CD8-positive, alpha-beta memory T cell (primary cell): ENCODE results near the gene JAK2. TPM values are rescaled to one million over a fixed set of nuclear protein-coding genes. Genes with fewer than 3 reads are reported as not detected.
A peak's percentile ranks its signal among the peaks of the same experiment; 100 is the strongest.
"Not testable (repeated sequence)": the region's sequence is repeated elsewhere in the genome, so short reads cannot be mapped to it uniquely, and the experiment has no call there.

ENCODE experiments used
- CTCF ChIA-PET: fragments of 350-600 bp; sonication (Branson Sonifier 250); formaldehyde crosslinking; loops from one replicate; lab custom pipeline; 2021; ENCODE audit warnings: antibody characterized with exemption; lab: Charles Lee
- POLR2A ChIA-PET: fragments of 350-600 bp; sonication (Branson Sonifier 250); formaldehyde crosslinking; loops from one replicate; lab custom pipeline; 2021; ENCODE audit warnings: antibody characterized with exemption; lab: Charles Lee
- DNase-seq, 5 donors: peaks; one replicate each; pipeline versions ENCODE4 v3.0.0 to v3.0.0-alpha.2; 2020 to 2022; ENCODE audit warnings: mixed read lengths in 1 of 5
- H3K27ac ChIP-seq: one replicate; pipeline ENCODE4 v1.7.0; 2013; ENCODE audit warnings: low read depth, mild to moderate bottlenecking, low read length, moderate library complexity
- H3K27me3 ChIP-seq: 2 replicates; pipeline ENCODE4 v1.7.0; 2013; ENCODE audit warnings: low read length, mild to moderate bottlenecking; ENCODE audit not compliant: insufficient read depth, poor library complexity, severe bottlenecking
- H3K36me3 ChIP-seq: 2 replicates; pipeline ENCODE4 v1.7.0; 2013; ENCODE audit warnings: mild to moderate bottlenecking, low read length, moderate library complexity; ENCODE audit not compliant: insufficient read depth
- H3K4me1 ChIP-seq: 2 replicates; pipeline ENCODE4 v1.7.0; 2013; ENCODE audit warnings: mild to moderate bottlenecking, low read length, moderate library complexity; ENCODE audit not compliant: insufficient read depth
- H3K4me3 ChIP-seq: 2 replicates; pipeline ENCODE4 v1.7.0; 2013; ENCODE audit warnings: mild to moderate bottlenecking, low read length
- H3K9me3 ChIP-seq: 2 replicates; pipeline ENCODE4 v1.7.0; 2013; ENCODE audit warnings: mild to moderate bottlenecking, low read length
- H3K27ac Mint-ChIP-seq, 8 donors: one replicate each; pipeline ENCODE4 v1.8.0; 2020 to 2021; ENCODE audit warnings: mixed read lengths in 8 of 8, mild to moderate bottlenecking in 6 of 8, inconsistent platforms in 3 of 8, moderate library complexity in 3 of 8
- H3K27me3 Mint-ChIP-seq, 2 donors: one replicate each; pipeline ENCODE4 v1.8.0; 2020 to 2021; ENCODE audit warnings: mixed read lengths in 2 of 2, mild to moderate bottlenecking in 1 of 2, moderate library complexity in 1 of 2
- H3K36me3 Mint-ChIP-seq, 3 donors: one replicate each; pipeline ENCODE4 v1.8.0; 2020 to 2021; ENCODE audit warnings: mixed read lengths in 3 of 3, inconsistent platforms in 1 of 3, mild to moderate bottlenecking in 1 of 3
- H3K4me1 Mint-ChIP-seq, 3 donors: one replicate each; pipeline ENCODE4 v1.8.0; 2020 to 2021; ENCODE audit warnings: mixed read lengths in 3 of 3, inconsistent platforms in 1 of 3, mild to moderate bottlenecking in 1 of 3
- H3K4me3 Mint-ChIP-seq, 7 donors: one replicate each; pipeline ENCODE4 v1.8.0; 2020 to 2021; ENCODE audit warnings: mixed read lengths in 7 of 7, mild to moderate bottlenecking in 6 of 7, moderate library complexity in 4 of 7, inconsistent platforms in 2 of 7
- H3K9me3 Mint-ChIP-seq, 5 donors: one replicate each; pipeline ENCODE4 v1.8.0; 2020 to 2022; ENCODE audit warnings: mixed read lengths in 5 of 5, mild to moderate bottlenecking in 3 of 5, moderate library complexity in 2 of 5, inconsistent platforms in 1 of 5
- polyA plus RNA-seq: library from polyadenylated mRNA; unstranded; fragments of 300-500 nt; fragmentation: Illumina TruSeq; gene quantifications from one replicate; pipeline ENCODE4 v1.2.3, GENCODE V29; 2021
- total RNA-seq, 2 experiments: library from RNA; stranded (reverse); gene quantifications; one replicate each; pipeline ENCODE4 v1.2.3, GENCODE V29; 2021

JAK2 gene
- total and polyA plus RNA-seq, 3 experiments from 2014 or later = 9.6 to 25.1 (median 24.9) TPM

DNA sequence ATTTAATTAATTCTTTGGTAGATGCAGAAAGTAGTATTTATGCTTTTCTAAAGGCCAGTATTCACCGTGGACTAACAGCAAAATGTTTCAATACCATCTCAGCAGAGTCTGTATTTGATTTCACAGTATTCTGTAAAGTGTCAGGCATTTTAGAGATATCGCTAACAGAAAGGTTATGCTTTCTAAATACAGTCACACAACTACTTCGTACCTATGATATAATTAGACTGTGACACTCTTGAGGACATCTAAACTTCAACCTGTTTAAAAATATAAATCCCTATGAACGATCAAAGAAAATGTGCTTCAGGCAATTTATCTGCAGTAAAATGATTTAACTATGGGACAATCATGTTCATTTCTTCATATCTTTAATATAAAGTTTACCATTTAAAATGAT is 41.7 kb upstream of the JAK2 start:
- H3K4me3 ChIP-seq = no peak overlapping the region
- Mint-ChIP-seq H3K4me3 (no peak overlapping the region), H3K36me3 (no peaks in the 10 kb centered on the region), H3K9me3 (no peaks in the 10 kb centered on the region), H3K27me3 (no peaks in the 10 kb centered on the region), H3K4me1 (peaks cover 30 to 33% (median 31%) of the 10 kb centered on the region in 3 donors), H3K27ac (no peak overlapping the region)
- no peaks in the 10 kb centered on the region for H3K9me3 ChIP-seq
- H3K27me3 ChIP-seq = no peaks in the 10 kb centered on the region
- no peak for DNase-seq
- no peak overlapping the region for H3K27ac ChIP-seq
- peaks cover 12% of the 10 kb centered on the region for H3K4me1 ChIP-seq
- POLR2A ChIA-PET = no interaction called here
- H3K36me3 ChIP-seq = no peaks in the 10 kb centered on the region
- CTCF ChIA-PET = no interaction called here

DNA sequence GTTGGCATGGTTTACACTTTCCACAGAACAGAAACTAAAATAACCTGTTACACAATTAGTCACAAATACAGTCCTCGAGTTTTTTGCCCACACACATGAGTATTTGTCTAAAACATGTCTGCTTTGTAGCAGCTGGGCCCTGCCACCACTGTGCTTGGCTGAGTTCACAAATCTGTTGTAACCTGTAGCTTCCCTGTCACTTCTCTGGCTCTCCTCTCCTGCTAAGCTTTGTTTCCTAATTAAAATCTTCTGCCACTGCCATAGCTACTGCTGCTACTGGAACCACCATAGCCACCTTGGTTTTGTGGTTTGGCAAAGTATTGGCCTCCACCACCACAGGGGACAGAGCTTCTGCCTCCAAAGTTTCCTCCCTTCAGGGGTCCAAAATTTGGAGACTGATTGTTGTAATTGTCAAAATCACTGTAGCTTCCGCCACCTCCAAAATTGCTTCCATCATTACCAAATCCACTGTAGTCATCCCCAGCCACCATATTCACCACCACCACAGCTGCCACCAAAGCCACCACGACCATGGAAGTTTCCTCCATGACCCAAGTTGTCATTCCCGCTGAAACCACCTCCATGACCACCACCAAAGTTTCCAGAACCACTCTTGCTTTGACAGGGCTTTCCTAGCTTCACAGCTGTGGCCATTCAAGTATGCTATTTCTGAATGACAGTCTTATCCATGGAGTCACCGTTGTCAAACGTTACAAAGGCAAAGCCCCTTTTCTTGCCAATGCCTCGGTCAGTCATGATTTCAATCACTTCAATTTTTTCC is 40.5 kb upstream of the JAK2 start:
- Mint-ChIP-seq H3K4me3 (peak overlapping the region in 2 of 7 donors; percentile 23 to 36), H3K27ac (peak overlapping the region in 5 of 8 donors; percentile 36 to 78 (median 58)), H3K4me1 (peaks cover 17 to 20% (median 18%) of the 10 kb centered on the region in 3 donors)
- H3K36me3 ChIP-seq, H3K27me3 Mint-ChIP-seq, CTCF ChIA-PET, H3K36me3 Mint-ChIP-seq, H3K27me3 ChIP-seq, H3K9me3 Mint-ChIP-seq, H3K4me1 ChIP-seq, DNase-seq, H3K27ac ChIP-seq, H3K9me3 ChIP-seq, POLR2A ChIA-PET, H3K4me3 ChIP-seq: not testable (repeated sequence)

DNA sequence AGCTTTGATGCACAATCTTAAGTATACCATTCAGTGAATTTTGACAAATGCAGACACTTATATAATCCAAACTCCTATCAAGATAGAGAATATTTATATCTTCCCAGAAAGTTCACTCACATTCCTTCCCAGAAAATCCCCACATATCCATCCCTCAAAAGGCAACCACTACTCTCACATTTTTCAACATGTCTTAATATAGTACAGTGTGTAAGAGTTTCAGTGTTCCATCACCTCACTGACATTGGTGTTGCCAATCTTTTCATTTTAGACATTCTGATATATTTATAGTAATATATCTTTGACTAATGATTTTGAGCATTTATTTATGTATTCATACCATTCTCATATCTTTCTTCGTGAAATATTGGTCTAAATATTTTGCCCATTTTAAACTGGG is 38.1 kb upstream of the JAK2 start:
- no peak overlapping the region for H3K4me3 Mint-ChIP-seq
- CTCF ChIA-PET = no interaction called here
- H3K27ac Mint-ChIP-seq = no peak overlapping the region
- H3K4me3 ChIP-seq = no peak overlapping the region
- no peaks in the 10 kb centered on the region for H3K9me3 ChIP-seq
- H3K27me3 ChIP-seq = no peaks in the 10 kb centered on the region
- H3K27ac ChIP-seq = no peak overlapping the region
- no peaks in the 10 kb centered on the region for H3K9me3 Mint-ChIP-seq
- no peak for DNase-seq
- no peaks in the 10 kb centered on the region for H3K27me3 Mint-ChIP-seq
- no peaks in the 10 kb centered on the region for H3K4me1 ChIP-seq
- POLR2A ChIA-PET = no interaction called here
- H3K36me3 ChIP-seq = no peaks in the 10 kb centered on the region
- H3K4me1 Mint-ChIP-seq = peaks cover 11 to 16% (median 15%) of the 10 kb centered on the region in 3 donors
- H3K36me3 Mint-ChIP-seq = no peaks in the 10 kb centered on the region

- ChIA-PET POLR2A (no interaction called here), CTCF (no interaction called here)
- H3K4me1 Mint-ChIP-seq = no peaks in the 10 kb centered on the region
- Histone ChIP-seq H3K36me3 (no peaks in the 10 kb centered on the region), H3K27ac (no peak overlapping the region), H3K9me3 (no peaks in the 10 kb centered on the region), H3K4me1 (no peaks in the 10 kb centered on the region), H3K4me3 (no peak overlapping the region), H3K27me3 (no peaks in the 10 kb centered on the region)
- H3K36me3 Mint-ChIP-seq = no peaks in the 10 kb centered on the region
- H3K27ac Mint-ChIP-seq = no peak overlapping the region
- peaks cover 0 to 3% of the 10 kb centered on the region in 2 donors for H3K27me3 Mint-ChIP-seq
- no peak overlapping the region for H3K4me3 Mint-ChIP-seq
- DNase-seq = no peak
- H3K9me3 Mint-ChIP-seq = no peaks in the 10 kb centered on the region
Measured at GRCh38 chr9:4955836-4956235, 29.2 kb upstream of the JAK2 start.

DNA sequence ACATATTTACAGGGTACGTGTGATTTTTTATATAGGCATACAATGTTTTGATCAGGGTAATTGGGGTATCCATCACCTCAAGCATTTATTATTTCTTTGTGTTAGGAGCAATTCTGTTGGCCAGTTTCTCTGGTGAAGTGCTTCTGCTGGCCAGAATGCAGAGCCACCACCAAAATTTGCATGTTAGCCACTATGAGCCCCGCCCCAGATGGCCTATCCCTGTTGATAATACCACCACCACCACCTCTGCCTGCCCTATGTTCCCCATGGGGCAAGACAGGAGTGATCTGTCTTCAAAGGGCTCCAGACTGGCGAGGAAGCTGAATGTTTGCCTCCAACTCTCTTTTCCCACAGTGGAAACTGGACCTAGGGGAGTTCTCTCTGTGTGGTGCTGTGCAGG is 26.0 kb upstream of the JAK2 start:
- peaks cover 1 to 9% (median 4%) of the 10 kb centered on the region in 5 donors for H3K9me3 Mint-ChIP-seq
- DNase-seq = no peak
- H3K27ac Mint-ChIP-seq = no peak overlapping the region
- Histone ChIP-seq H3K27ac (no peak overlapping the region), H3K4me3 (no peak overlapping the region), H3K4me1 (no peaks in the 10 kb centered on the region), H3K36me3 (no peaks in the 10 kb centered on the region), H3K27me3 (no peaks in the 10 kb centered on the region), H3K9me3 (no peaks in the 10 kb centered on the region)
- ChIA-PET CTCF (interaction anchor here (0.8 kb wide), 1 partner anchor 17 kb away, joined by 3 read pairs; no protein-coding TSS in a partner anchor), POLR2A (no interaction called here)
- H3K27me3 Mint-ChIP-seq = no peaks in the 10 kb centered on the region
- no peaks in the 10 kb centered on the region for H3K4me1 Mint-ChIP-seq
- H3K36me3 Mint-ChIP-seq = peaks cover under 1 to 14% (median 4%) of the 10 kb centered on the region in 3 donors
- H3K4me3 Mint-ChIP-seq = no peak overlapping the region

DNA sequence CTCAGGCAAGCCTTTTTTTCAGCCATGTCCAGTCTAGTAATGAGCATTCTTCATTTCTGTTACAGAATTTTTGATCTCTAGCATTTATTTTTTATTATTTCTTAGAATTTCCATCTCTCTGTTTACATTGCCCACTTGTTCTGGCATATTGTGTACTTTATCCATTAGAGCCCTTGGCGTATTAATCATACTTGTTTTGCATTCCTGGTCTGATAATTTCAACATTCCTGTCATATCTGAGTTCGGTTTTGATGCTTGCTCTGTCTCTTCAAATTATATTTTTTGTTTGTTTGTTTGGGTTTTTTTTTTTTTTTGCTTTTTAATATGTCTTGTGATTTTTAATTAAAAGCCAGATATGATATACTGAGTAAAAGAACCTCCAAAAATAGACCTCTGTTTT is 23.0 kb upstream of the JAK2 start:
- Histone ChIP-seq H3K27ac (no peak overlapping the region), H3K4me3 (no peak overlapping the region), H3K9me3 (no peaks in the 10 kb centered on the region), H3K36me3 (no peaks in the 10 kb centered on the region), H3K4me1 (no peaks in the 10 kb centered on the region), H3K27me3 (no peaks in the 10 kb centered on the region)
- Mint-ChIP-seq H3K9me3 (peaks cover 4 to 13% (median 8%) of the 10 kb centered on the region in 5 donors), H3K4me1 (peaks cover 1 to 6% (median 2%) of the 10 kb centered on the region in 3 donors), H3K27ac (no peak overlapping the region), H3K27me3 (peaks cover 0 to 2% of the 10 kb centered on the region in 2 donors), H3K36me3 (peaks cover 1 to 16% (median 5%) of the 10 kb centered on the region in 3 donors), H3K4me3 (no peak overlapping the region)
- ChIA-PET POLR2A (no interaction called here), CTCF (no interaction called here)
- no peak for DNase-seq

DNA sequence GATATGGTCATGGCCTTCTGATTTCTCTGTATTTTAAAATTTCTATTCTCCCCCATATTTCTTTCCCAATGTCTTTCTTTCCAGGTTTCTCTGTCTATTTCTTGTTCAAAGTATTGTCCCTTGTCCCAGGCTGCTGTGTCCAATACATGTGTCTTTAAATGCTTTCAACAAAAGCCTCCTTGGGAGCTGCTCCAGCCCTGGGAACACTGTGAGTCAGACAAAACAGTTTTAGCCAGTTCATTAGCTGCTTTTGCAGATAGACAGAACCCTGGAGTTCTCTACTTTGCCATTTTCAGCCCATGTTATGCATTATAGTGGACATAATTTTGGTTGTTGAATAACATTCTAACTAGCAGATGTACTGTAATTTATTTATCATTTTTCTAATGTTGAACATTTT is 20.5 kb upstream of the JAK2 start:
- ChIA-PET CTCF (no interaction called here), POLR2A (interaction anchor here (0.6 kb wide), 1 partner anchor 21 kb away, joined by 3 read pairs; the partner anchor contains the start of gene JAK2)
- peaks cover 1 to 16% (median 5%) of the 10 kb centered on the region in 3 donors for H3K36me3 Mint-ChIP-seq
- H3K4me3 Mint-ChIP-seq = no peak overlapping the region
- peaks cover 4 to 13% (median 8%) of the 10 kb centered on the region in 5 donors for H3K9me3 Mint-ChIP-seq
- H3K27ac Mint-ChIP-seq = no peak overlapping the region
- no peaks in the 10 kb centered on the region for H3K27me3 ChIP-seq
- H3K4me1 ChIP-seq = no peaks in the 10 kb centered on the region
- no peak overlapping the region for H3K27ac ChIP-seq
- H3K36me3 ChIP-seq = no peaks in the 10 kb centered on the region
- no peak overlapping the region for H3K4me3 ChIP-seq
- H3K9me3 ChIP-seq = no peaks in the 10 kb centered on the region
- peaks cover 0 to 4% of the 10 kb centered on the region in 2 donors for H3K27me3 Mint-ChIP-seq
- no peak for DNase-seq
- H3K4me1 Mint-ChIP-seq = peaks cover 2 to 6% (median 4%) of the 10 kb centered on the region in 3 donors

DNA sequence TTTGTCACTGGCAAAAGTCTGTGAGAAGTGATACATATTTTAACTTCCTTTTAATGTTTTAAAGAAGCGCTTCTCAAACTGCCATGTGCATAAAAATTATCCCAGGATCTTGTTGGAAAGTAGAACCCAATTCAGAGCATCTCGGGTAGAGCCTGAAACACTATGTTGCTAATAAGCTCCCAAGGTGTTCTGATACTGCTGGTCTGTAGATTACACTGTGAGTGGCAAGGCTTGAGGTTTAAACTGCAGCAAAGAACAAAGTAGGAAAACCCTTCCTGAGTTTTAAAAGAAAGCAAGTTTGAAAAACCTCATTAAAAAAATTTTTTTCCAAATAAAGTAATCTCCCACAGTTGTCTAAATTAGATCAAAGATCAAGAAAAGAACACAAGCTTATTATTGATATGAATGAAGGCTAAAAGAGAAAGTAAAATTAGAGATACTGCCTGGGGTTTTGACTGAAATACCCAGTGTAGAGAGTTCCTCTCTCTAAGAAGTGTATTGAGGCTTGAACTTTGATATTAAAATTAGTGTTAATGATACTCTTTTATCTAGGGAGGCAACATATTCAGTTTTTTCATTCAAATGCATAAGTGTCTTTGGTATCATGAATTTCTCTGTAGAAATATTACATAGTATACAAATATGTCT is 19.8 kb upstream of the JAK2 start:
- Histone ChIP-seq H3K4me1 (no peaks in the 10 kb centered on the region), H3K9me3 (no peaks in the 10 kb centered on the region), H3K36me3 (no peaks in the 10 kb centered on the region), H3K27me3 (no peaks in the 10 kb centered on the region), H3K27ac (no peak overlapping the region), H3K4me3 (no peak overlapping the region)
- Mint-ChIP-seq H3K27ac (no peak overlapping the region), H3K36me3 (peaks cover 1 to 16% (median 5%) of the 10 kb centered on the region in 3 donors), H3K4me3 (no peak overlapping the region), H3K4me1 (peaks cover 2 to 6% (median 4%) of the 10 kb centered on the region in 3 donors), H3K9me3 (peaks cover 4 to 13% (median 8%) of the 10 kb centered on the region in 5 donors), H3K27me3 (peaks cover 0 to 8% of the 10 kb centered on the region in 2 donors)
- ChIA-PET POLR2A (no interaction called here), CTCF (no interaction called here)
- no peak for DNase-seq
